Activated T-helper 1 cell treated with anti-CD3 and anti-CD28 coated beads, Interleukin-12 subunit alpha, Interleukin-12 subunit beta, Interleukin-2, Interleukin-4 antibody, amounts not matched to agents 30 ng/mL and 10 ng/mL and 1 ng/mL, durations not matched to agents 14 hours and 24 hours and 36 hours (primary cell): Measurements from ENCODE around the gene CLEC1B. TPM values are rescaled to one million over a fixed set of nuclear protein-coding genes. Genes with fewer than 3 reads are reported as not detected.
"Not testable (repeated sequence)": the region's sequence is repeated elsewhere in the genome, so short reads cannot be mapped to it uniquely, and the experiment has no call there.

Source experiments
- DNase-seq: peaks from one replicate; pipeline ENCODE4 v3.0.0; 2021; ENCODE audit warnings: low spot score
- H3K27ac Mint-ChIP-seq: one replicate; pipeline ENCODE4 v1.8.0; 2021; ENCODE audit warnings: mild to moderate bottlenecking, mixed read lengths
- H3K27me3 Mint-ChIP-seq: one replicate; pipeline ENCODE4 v1.8.0; 2022; ENCODE audit warnings: mild to moderate bottlenecking, moderate library complexity, mixed read lengths; ENCODE audit not compliant: insufficient read depth
- H3K36me3 Mint-ChIP-seq: one replicate; pipeline ENCODE4 v1.8.0; 2021; ENCODE audit warnings: low read depth, mixed read lengths
- H3K4me1 Mint-ChIP-seq: one replicate; pipeline ENCODE4 v1.8.0; 2021; ENCODE audit warnings: low read depth, mixed read lengths
- H3K4me3 Mint-ChIP-seq: one replicate; pipeline ENCODE4 v1.8.0; 2021; ENCODE audit warnings: mild to moderate bottlenecking, moderate library complexity, mixed read lengths
- H3K9me3 Mint-ChIP-seq: one replicate; pipeline ENCODE4 v1.8.0; 2021; ENCODE audit warnings: mixed read lengths
- intact Hi-C: fragments of 100-400 bp; cut with micrococcal nuclease; formaldehyde crosslinking; loops from one replicate; pipeline ENCODE4 v1.15.1; 2024
- total RNA-seq: library from RNA; stranded (reverse); gene quantifications from 2 replicates; pipeline ENCODE4 v1.2.3, GENCODE V29; 2022

CLEC1B gene
- total RNA-seq, 1 donor from 2014 or later, result not detected

- DNase-seq, result no peak
- Mint-ChIP-seq H3K36me3 (no peaks in the 10 kb centered on the region), H3K4me3 (no peak overlapping the region), H3K27ac (no peak overlapping the region), H3K9me3 (no peaks in the 10 kb centered on the region), H3K4me1 (no peaks in the 10 kb centered on the region), H3K27me3 (peaks cover 30% of the 10 kb centered on the region)
- intact Hi-C loops, result no loop called here
Observed at GRCh38 chr12:10015450-10015849, 16.5 kb upstream of the CLEC1B start.

GRCh38 chr12:10012630-10013330 lies 13.9 kb upstream of the CLEC1B start:
- peaks cover 33% of the 10 kb centered on the region for H3K27me3 Mint-ChIP-seq
- H3K36me3 Mint-ChIP-seq, result no peaks in the 10 kb centered on the region
- no peak overlapping the region for H3K27ac Mint-ChIP-seq
- no peak for DNase-seq
- no peaks in the 10 kb centered on the region for H3K9me3 Mint-ChIP-seq
- no peak overlapping the region for H3K4me3 Mint-ChIP-seq
- no peaks in the 10 kb centered on the region for H3K4me1 Mint-ChIP-seq
- intact Hi-C loops, result no loop called here

- H3K4me1 Mint-ChIP-seq, result no peaks in the 10 kb centered on the region
- no peak for DNase-seq
- peaks cover 33% of the 10 kb centered on the region for H3K27me3 Mint-ChIP-seq
- no peak overlapping the region for H3K27ac Mint-ChIP-seq
- no peaks in the 10 kb centered on the region for H3K36me3 Mint-ChIP-seq
- no peaks in the 10 kb centered on the region for H3K9me3 Mint-ChIP-seq
- intact Hi-C loops, result no loop called here
- H3K4me3 Mint-ChIP-seq, result no peak overlapping the region
Observed at GRCh38 chr12:10001171-10001776, 2.4 kb upstream of the CLEC1B start.

GRCh38 chr12:9992296-9992695 lies 6.6 kb downstream of the CLEC1B start:
- no peak for DNase-seq
- Mint-ChIP-seq H3K27me3 (peaks cover 36% of the 10 kb centered on the region), H3K4me1 (no peaks in the 10 kb centered on the region), H3K4me3 (no peak overlapping the region), H3K36me3 (no peaks in the 10 kb centered on the region), H3K9me3 (no peaks in the 10 kb centered on the region), H3K27ac (no peak overlapping the region)
- intact Hi-C loops, result no loop called here

- H3K36me3 Mint-ChIP-seq, result no peaks in the 10 kb centered on the region
- H3K27me3 Mint-ChIP-seq, result peaks cover 36% of the 10 kb centered on the region
- intact Hi-C loops, result no loop called here
- no peaks in the 10 kb centered on the region for H3K4me1 Mint-ChIP-seq
- H3K4me3 Mint-ChIP-seq, result no peak overlapping the region
- DNase-seq, result no peak
- no peaks in the 10 kb centered on the region for H3K9me3 Mint-ChIP-seq
- H3K27ac Mint-ChIP-seq, result no peak overlapping the region
Observed at GRCh38 chr12:9991876-9992275, 7.0 kb downstream of the CLEC1B start.

GRCh38 chr12:9980126-9980525 lies 18.8 kb downstream of the CLEC1B start:
- Mint-ChIP-seq H3K36me3 (peaks cover 2% of the 10 kb centered on the region), H3K4me1 (no peaks in the 10 kb centered on the region), H3K9me3 (no peaks in the 10 kb centered on the region), H3K27me3 (peaks cover 15% of the 10 kb centered on the region), H3K4me3 (no peak overlapping the region), H3K27ac (no peak overlapping the region)
- intact Hi-C loops, result no loop called here
- DNase-seq, result no peak

- no peak overlapping the region for H3K27ac Mint-ChIP-seq
- peaks cover 22% of the 10 kb centered on the region for H3K27me3 Mint-ChIP-seq
- H3K9me3 Mint-ChIP-seq, result no peaks in the 10 kb centered on the region
- intact Hi-C loops, result no loop called here
- H3K36me3 Mint-ChIP-seq, result peaks cover 2% of the 10 kb centered on the region
- no peaks in the 10 kb centered on the region for H3K4me1 Mint-ChIP-seq
- no peak overlapping the region for H3K4me3 Mint-ChIP-seq
- no peak for DNase-seq
Observed at GRCh38 chr12:9977916-9978315, 21.0 kb downstream of the CLEC1B start.

- H3K27ac Mint-ChIP-seq, H3K36me3 Mint-ChIP-seq, DNase-seq, H3K4me1 Mint-ChIP-seq, intact Hi-C loops, H3K9me3 Mint-ChIP-seq, H3K4me3 Mint-ChIP-seq: not testable (repeated sequence)
- H3K27me3 Mint-ChIP-seq, result peaks cover 22% of the 10 kb centered on the region
Observed at GRCh38 chr12:9976626-9977025, 22.3 kb downstream of the CLEC1B start.

- no peak for DNase-seq
- Mint-ChIP-seq H3K36me3 (peaks cover 2% of the 10 kb centered on the region), H3K4me1 (no peaks in the 10 kb centered on the region), H3K27ac (no peak overlapping the region), H3K27me3 (peaks cover 22% of the 10 kb centered on the region), H3K4me3 (no peak overlapping the region), H3K9me3 (no peaks in the 10 kb centered on the region)
- intact Hi-C loops, result no loop called here
Observed at GRCh38 chr12:9975614-9976013, 23.3 kb downstream of the CLEC1B start.

- H3K27ac Mint-ChIP-seq, DNase-seq, H3K36me3 Mint-ChIP-seq, intact Hi-C loops, H3K4me3 Mint-ChIP-seq, H3K9me3 Mint-ChIP-seq, H3K4me1 Mint-ChIP-seq: not testable (repeated sequence)
- peaks cover 22% of the 10 kb centered on the region for H3K27me3 Mint-ChIP-seq
Observed at GRCh38 chr12:9974731-9975130, 24.2 kb downstream of the CLEC1B start.

GRCh38 chr12:9973949-9974348 lies 25.0 kb downstream of the CLEC1B start:
- Mint-ChIP-seq H3K9me3 (no peaks in the 10 kb centered on the region), H3K27ac (no peak overlapping the region)
- no peak for DNase-seq

GRCh38 chr12:9971181-9971580 lies 27.7 kb downstream of the CLEC1B start, which contains the start of gene CLEC12A:
TSS of gene CLEC12A (plus strand) at chr12:9971409. CDS start at chr12:9971597, 188 bp downstream.
- no peak within 1 kb of the TSS for H3K27ac Mint-ChIP-seq
- DNase-seq, result no peak
- H3K4me3 Mint-ChIP-seq, result no peak within 1 kb of the TSS
- no peaks in the 10 kb centered on the region for H3K4me1 Mint-ChIP-seq
- no peaks in the 10 kb centered on the region for H3K36me3 Mint-ChIP-seq
- intact Hi-C loops, result no loop called here
- H3K27me3 Mint-ChIP-seq, result peaks cover 23% of the 10 kb centered on the region
- H3K9me3 Mint-ChIP-seq, result no peaks in the 10 kb centered on the region

More at GRCh38 chr12:9973949-9974348, 25.0 kb downstream of the CLEC1B start:
- Mint-ChIP-seq H3K27me3 (peaks cover 22% of the 10 kb centered on the region), H3K4me1 (no peaks in the 10 kb centered on the region), H3K36me3 (peaks cover 2% of the 10 kb centered on the region), H3K4me3 (no peak overlapping the region)
- intact Hi-C loops, result no loop called here

- Mint-ChIP-seq H3K27me3 (peaks cover 23% of the 10 kb centered on the region), H3K36me3 (no peaks in the 10 kb centered on the region), H3K27ac (no peak overlapping the region), H3K4me3 (no peak overlapping the region), H3K4me1 (no peaks in the 10 kb centered on the region), H3K9me3 (no peaks in the 10 kb centered on the region)
- no peak for DNase-seq
- intact Hi-C loops, result no loop called here
Observed at GRCh38 chr12:9969673-9970072, 29.2 kb downstream of the CLEC1B start.
